GM23338 (cell line): ENCODE data around the gene AMPD3. TPM values are rescaled to one million over a fixed set of nuclear protein-coding genes. Genes with fewer than 3 reads are reported as not detected.

ENCODE experiments used
- ATAC-seq: fragments of 200-7000 bp; cut with Tn5 transposase; 3 replicates; pipeline ENCODE4 v1.9.1; 2020
- DNase-seq: peaks from one replicate; pipeline ENCODE4 v3.0.0-alpha.2; 2015; ENCODE audit warnings: low spot score
- H2AFZ ChIP-seq: fragments of 200-600 bp; sonication (generic); 2 replicates; pipeline ENCODE4 v1.8.0; 2016; ENCODE audit warnings: antibody characterized with exemption, mild to moderate bottlenecking, moderate library complexity
- H3F3A ChIP-seq: fragments of 200-600 bp; sonication (generic); replicated peaks from 2 replicates; pipeline ENCODE4 v1.8.0; 2017; ENCODE audit warnings: antibody characterized with exemption, mixed run types, low read depth
- H3K27ac ChIP-seq: fragments of 200-600 bp; sonication (generic); 2 replicates; pipeline ENCODE4 v1.6.1; 2016; ENCODE audit warnings: low read depth
- H3K27me3 ChIP-seq: fragments of 200-600 bp; sonication (generic); 2 replicates; pipeline ENCODE4 v1.8.0; 2016; ENCODE audit warnings: mild to moderate bottlenecking, mixed run types, moderate library complexity; ENCODE audit not compliant: insufficient read depth
- H3K36me3 ChIP-seq: fragments of 200-600 bp; sonication (generic); 2 replicates; pipeline ENCODE4 v1.8.0; 2016; ENCODE audit warnings: mild to moderate bottlenecking; ENCODE audit not compliant: insufficient read depth
- H3K4me1 ChIP-seq: fragments of 200-600 bp; sonication (generic); 2 replicates; pipeline ENCODE4 v1.8.0; 2016; ENCODE audit warnings: mild to moderate bottlenecking, moderate library complexity; ENCODE audit not compliant: insufficient read depth
- H3K4me2 ChIP-seq: fragments of 200-600 bp; sonication (generic); 2 replicates; pipeline ENCODE4 v1.7.1; 2017; ENCODE audit warnings: mixed run types
- H3K4me3 ChIP-seq: fragments of 200-600 bp; sonication (generic); 2 replicates; pipeline ENCODE4 v1.6.1; 2016; ENCODE audit warnings: mixed run types
- H3K79me2 ChIP-seq: fragments of 200-600 bp; sonication (generic); replicated peaks from 2 replicates; pipeline ENCODE4 v1.8.0; 2017; ENCODE audit warnings: mild to moderate bottlenecking; ENCODE audit not compliant: insufficient read depth
- H3K9me2 ChIP-seq: fragments of 200-600 bp; sonication (generic); 2 replicates; pipeline ENCODE4 v1.8.0; 2017; ENCODE audit not compliant: insufficient read depth
- H4K20me1 ChIP-seq: fragments of 200-600 bp; sonication (generic); replicated peaks from 2 replicates; pipeline ENCODE4 v1.8.0; 2017; ENCODE audit warnings: mild to moderate bottlenecking; ENCODE audit not compliant: insufficient read depth
- H3K27ac Mint-ChIP-seq: 2 replicates; pipeline ENCODE4 v1.8.0; 2020; ENCODE audit warnings: inconsistent platforms, mild to moderate bottlenecking, moderate library complexity, mixed read lengths
- H3K27me3 Mint-ChIP-seq: 3 replicates; pipeline ENCODE4 v1.8.0; 2022; ENCODE audit warnings: low read depth, mild to moderate bottlenecking, moderate library complexity, mixed read lengths, inconsistent platforms; ENCODE audit not compliant: insufficient read depth, poor library complexity
- H3K36me3 Mint-ChIP-seq: 3 replicates; pipeline ENCODE4 v1.8.0; 2021; ENCODE audit warnings: low read depth, mild to moderate bottlenecking, inconsistent platforms, moderate library complexity, mixed read lengths
- H3K4me1 Mint-ChIP-seq: 3 replicates; pipeline ENCODE4 v1.8.0; 2020; ENCODE audit warnings: mild to moderate bottlenecking, inconsistent platforms, mixed read lengths
- H3K4me3 Mint-ChIP-seq: 3 replicates; pipeline ENCODE4 v1.8.0; 2021; ENCODE audit warnings: moderate library complexity, mild to moderate bottlenecking, inconsistent platforms, mixed read lengths
- H3K9me3 Mint-ChIP-seq: 3 replicates; pipeline ENCODE4 v1.8.0; 2020; ENCODE audit warnings: moderate library complexity, mild to moderate bottlenecking, inconsistent platforms, mixed read lengths
- CREB1 ChIP-seq: fragments of 250-450 bp; sonication (Bioruptor Pico); IDR thresholded peaks from 2 replicates; pipeline ENCODE4 v1.5.0; 2020; ENCODE audit warnings: low read depth, mild to moderate bottlenecking, moderate library complexity
- CTCF ChIP-seq, 2 experiments: fragments of 200-600 bp in 1 of 2; sonication (generic) in 1 of 2; conservative IDR thresholded peaks; 2 replicates each; pipeline versions ENCODE4 v1.5.1 to v1.6.1; 2016 to 2017; ENCODE audit warnings: antibody characterized with exemption in 2 of 2, low read depth in 2 of 2, mild to moderate bottlenecking in 2 of 2, moderate library complexity in 1 of 2
- ETS1 ChIP-seq: IDR thresholded peaks from 2 replicates; pipeline ENCODE4 v1.6.1; 2016; ENCODE audit warnings: antibody characterized with exemption
- EZH2 ChIP-seq: fragments of 200-600 bp; sonication (generic); IDR thresholded peaks from one replicate; pipeline ENCODE4 v1.8.0; 2017; ENCODE audit warnings: antibody characterized with exemption, mild to moderate bottlenecking, low read depth; ENCODE audit not compliant: unreplicated experiment
- EZH2phosphoT487 ChIP-seq: fragments of 200-600 bp; sonication (generic); IDR thresholded peaks from one replicate; pipeline ENCODE4 v1.8.1; 2018; ENCODE audit warnings: antibody characterized with exemption; ENCODE audit not compliant: unreplicated experiment
- POLR2AphosphoS5 ChIP-seq: IDR thresholded peaks from 2 replicates; pipeline ENCODE4 v1.6.1; 2016; ENCODE audit warnings: antibody characterized with exemption, low read depth
- STAT1 ChIP-seq: IDR thresholded peaks from one replicate; pipeline ENCODE4 v1.6.1; 2016; ENCODE audit warnings: antibody characterized with exemption; ENCODE audit not compliant: unreplicated experiment
- ZNF114 ChIP-seq: fragments of 250-450 bp; sonication (Bioruptor Pico); IDR thresholded peaks from 2 replicates; pipeline ENCODE4 v1.5.0; 2020; ENCODE audit warnings: mild to moderate bottlenecking, moderate library complexity
- ZNF331 ChIP-seq: fragments of 250-450 bp; sonication (Bioruptor Pico); IDR thresholded peaks from 2 replicates; pipeline ENCODE4 v1.5.0; 2020; ENCODE audit warnings: low read depth, mild to moderate bottlenecking, moderate library complexity
- ZNF462 ChIP-seq: fragments of 250-450 bp; sonication (Bioruptor Pico); IDR thresholded peaks from 2 replicates; pipeline ENCODE4 v1.5.0; 2020; ENCODE audit warnings: mild to moderate bottlenecking, moderate library complexity
- polyA plus RNA-seq: library from polyadenylated mRNA; unstranded; fragments of >200 nt; fragmentation: Nextera tagmentation; extraction: Ambion mirVana; gene quantifications from 2 replicates; pipeline ENCODE4 v1.2.1, GENCODE V29; 2016
- total RNA-seq: library from RNA; depleted of rRNA; stranded (reverse); fragments of >200 nt; shearing (Covaris generic); gene quantifications from 2 replicates; pipeline ENCODE4 v1.2.3, GENCODE V29; 2014

Gene AMPD3
- total and polyA plus RNA-seq, 2 experiments from 2014 or later: 1.6 to 2.1 TPM

GRCh38 chr11:10490032-10490397 is 35.0 kb downstream of the AMPD3 start (continued):
- TF ChIP-seq EZH2 (no peak), ZNF114 (CRISPR knock-in tag) (no peak), EZH2phosphoT487 (no peak)

- Histone ChIP-seq H3K36me3 (no peaks in the 10 kb centered on the region), H2AFZ (no peak overlapping the region), H3K4me2 (no peak overlapping the region), H3K4me1 (no peaks in the 10 kb centered on the region), H3K27me3 (no peaks in the 10 kb centered on the region), H3K27ac (no peak overlapping the region), H3K9me2 (peaks cover 3% of the 10 kb centered on the region; the same call in 1 of the 2 replicates), H4K20me1 (no peaks in the 10 kb centered on the region), H3K79me2 (no peaks in the 10 kb centered on the region), H3K4me3 (no peak overlapping the region), H3F3A (no peaks in the 10 kb centered on the region)
- peaks cover 17% of the 10 kb centered on the region for H3K36me3 Mint-ChIP-seq
- ATAC-seq: no peak
- H3K9me3 Mint-ChIP-seq: peaks cover 3% of the 10 kb centered on the region; the same call in 2 of the 3 replicates
- TF ChIP-seq STAT1: no peak
- DNase-seq: no peak
- H3K4me3 Mint-ChIP-seq: no peak overlapping the region
- H3K27me3 Mint-ChIP-seq: no peaks in the 10 kb centered on the region
- peak overlapping the region; percentile 48 for H3K27ac Mint-ChIP-seq
- H3K4me1 Mint-ChIP-seq: peaks cover 16% of the 10 kb centered on the region
Measured at GRCh38 chr11:10490398-10491241, 35.6 kb downstream of the AMPD3 start.

GRCh38 chr11:10492084-10492483 is 37.0 kb downstream of the AMPD3 start:
- H3K27me3 Mint-ChIP-seq: peaks cover 4% of the 10 kb centered on the region
- no peak for DNase-seq
- H3K4me1 Mint-ChIP-seq: peaks cover 16% of the 10 kb centered on the region
- peaks cover 17% of the 10 kb centered on the region for H3K36me3 Mint-ChIP-seq
- Histone ChIP-seq H3K4me3 (no peak overlapping the region), H3F3A (no peaks in the 10 kb centered on the region), H3K27me3 (no peaks in the 10 kb centered on the region), H3K27ac (no peak overlapping the region), H4K20me1 (no peaks in the 10 kb centered on the region), H3K36me3 (no peaks in the 10 kb centered on the region), H3K4me1 (no peaks in the 10 kb centered on the region), H2AFZ (no peak overlapping the region), H3K9me2 (peaks cover 3% of the 10 kb centered on the region; the same call in 1 of the 2 replicates), H3K4me2 (no peak overlapping the region), H3K79me2 (no peaks in the 10 kb centered on the region)
- peaks cover 3% of the 10 kb centered on the region; the same call in 2 of the 3 replicates for H3K9me3 Mint-ChIP-seq
- H3K27ac Mint-ChIP-seq: no peak overlapping the region
- ATAC-seq: no peak
- H3K4me3 Mint-ChIP-seq: no peak overlapping the region
- TF ChIP-seq ZNF462 (CRISPR knock-in tag) (no peak), POLR2AphosphoS5 (no peak), CREB1 (no peak), EZH2phosphoT487 (no peak), ZNF331 (no peak), CTCF (conservative IDR thresholded peaks at IDR 0.05; ENCODE audit: low read depth in 2 of 2) (no peak), ZNF114 (CRISPR knock-in tag) (no peak), ETS1 (no peak)
